Fibroblast of lung (primary cell): ENCODE data around the gene SDK2.

Source experiments
- CTCF ChIP-seq, 2 donors: IDR thresholded peaks in 1 of 2; conservative IDR thresholded peaks in 1 of 2; 1 replicate in 1 of 2; 2 replicates in 1 of 2; pipeline ENCODE4 v1.5.1; 2011 to 2012; ENCODE audit warnings: low read length in 2 of 2, control low read depth in 1 of 2, inconsistent platforms in 1 of 2, low read depth in 1 of 2, mild to moderate bottlenecking in 1 of 2
- EZH2 ChIP-seq: IDR thresholded peaks from 2 replicates; pipeline ENCODE4 v1.5.1; 2012; ENCODE audit warnings: low read length, control low read depth, mild to moderate bottlenecking; ENCODE audit errors: missing control alignments

- TF ChIP-seq EZH2, result no peak
- no peak for TF ChIP-seq CTCF (conservative IDR thresholded peaks at IDR 0.05 in 1 of 2, IDR thresholded peaks at IDR 0.05 in 1 of 2; ENCODE audit: low read depth in 1 of 2, low read length in 2 of 2)
These were observed 245.2 kb downstream of the SDK2 start for GRCh38 chr17:73399056-73399455.
